ENCODE results near the gene ASIC2.

- TF ChIP-seq CTCF (IDR thresholded peaks at IDR 0.05) (no peak), POLR2A (IDR thresholded peaks at IDR 0.05) (no peak)
Measured at GRCh38 chr17:32970281-32970680, 322.8 kb downstream of the ASIC2 start.
